Stimulated activated naive CD8-positive, alpha-beta T cell treated with anti-CD3 and anti-CD28 coated beads, Interleukin-15, amount 100 ng/mL, for 72 hours (primary cell): ENCODE results near the gene CCDC121.
"Not testable (repeated sequence)": the region's sequence is repeated elsewhere in the genome, so short reads cannot be mapped to it uniquely, and the experiment has no call there.

Experiments
- ATAC-seq: fragments of 150-1000 bp; cut with Tn5 transposase; 2 replicates; pipeline ENCODE4 v1.10.0; 2021; ENCODE audit warnings: mild to moderate bottlenecking, moderate library complexity
- DNase-seq, 2 donors: peaks; one replicate each; pipeline ENCODE4 v3.0.0; 2021 to 2022
- H3K27ac Mint-ChIP-seq, 2 donors: one replicate each; pipeline ENCODE4 v1.8.0; 2022; ENCODE audit warnings: mild to moderate bottlenecking in 2 of 2, mixed read lengths in 2 of 2, moderate library complexity in 2 of 2
- H3K27me3 Mint-ChIP-seq: one replicate; pipeline ENCODE4 v1.8.0; 2022; ENCODE audit warnings: mixed read lengths
- H3K4me1 Mint-ChIP-seq: one replicate; pipeline ENCODE4 v1.8.0; 2022; ENCODE audit warnings: mild to moderate bottlenecking, mixed read lengths
- H3K4me3 Mint-ChIP-seq, 2 donors: one replicate each; pipeline ENCODE4 v1.8.0; 2022; ENCODE audit warnings: mild to moderate bottlenecking in 2 of 2, mixed read lengths in 2 of 2, moderate library complexity in 1 of 2
- H3K9me3 Mint-ChIP-seq, 2 donors: one replicate each; pipeline ENCODE4 v1.8.0; 2022; ENCODE audit warnings: mixed read lengths in 2 of 2

The CCDC121 gene

DNA sequence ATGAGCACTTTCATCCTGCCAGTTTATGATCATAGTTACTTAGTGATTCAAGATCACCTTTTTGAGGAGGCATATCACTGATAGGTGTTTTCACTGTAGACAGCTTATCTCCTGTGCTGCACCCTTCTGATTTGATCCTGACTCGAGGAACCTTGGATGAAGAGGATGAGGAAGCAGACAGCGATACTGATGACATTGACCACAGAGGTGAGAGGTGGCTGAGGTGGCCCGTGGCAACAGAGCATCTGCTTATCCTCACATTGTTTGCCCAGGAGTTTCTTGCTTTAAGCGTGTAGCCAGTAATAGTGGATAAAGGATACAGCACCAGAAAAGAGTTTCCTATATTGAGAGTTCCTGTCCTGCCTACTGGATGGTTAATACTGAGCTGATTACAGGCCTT lies 18.9 kb upstream of the CCDC121 start:
- H3K9me3 Mint-ChIP-seq = no peaks in the 10 kb centered on the region
- no peak for DNase-seq
- no peak for ATAC-seq
- no peak overlapping the region for H3K4me3 Mint-ChIP-seq
- peak overlapping the region in 1 of 2 donors; percentile 94 for H3K27ac Mint-ChIP-seq
- H3K27me3 Mint-ChIP-seq = no peaks in the 10 kb centered on the region
- H3K4me1 Mint-ChIP-seq = peaks cover 5% of the 10 kb centered on the region

DNA sequence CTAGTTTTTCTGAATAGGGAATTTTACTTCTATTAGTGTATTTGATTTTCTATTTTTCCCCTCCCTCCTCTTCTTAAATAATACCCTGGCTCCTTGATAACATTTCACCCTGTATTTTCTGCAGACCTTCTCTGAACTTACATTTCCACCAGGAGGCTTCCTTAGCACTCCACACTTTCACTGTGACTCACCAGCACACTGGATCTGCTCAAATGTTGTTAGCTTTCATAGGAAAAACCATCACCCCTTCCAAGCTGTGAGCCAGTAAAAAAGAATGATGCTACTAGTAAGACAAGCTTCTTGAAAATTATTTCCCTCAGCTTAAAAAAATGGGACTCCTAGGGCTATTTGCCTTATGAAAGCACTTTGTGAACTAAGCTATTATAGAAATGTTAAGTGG lies 18.5 kb upstream of the CCDC121 start:
- Mint-ChIP-seq H3K9me3 (no peaks in the 10 kb centered on the region), H3K4me1 (peaks cover under 1% of the 10 kb centered on the region), H3K4me3 (no peak overlapping the region), H3K27ac (no peak overlapping the region), H3K27me3 (no peaks in the 10 kb centered on the region)
- no peak for ATAC-seq
- no peak for DNase-seq

DNA sequence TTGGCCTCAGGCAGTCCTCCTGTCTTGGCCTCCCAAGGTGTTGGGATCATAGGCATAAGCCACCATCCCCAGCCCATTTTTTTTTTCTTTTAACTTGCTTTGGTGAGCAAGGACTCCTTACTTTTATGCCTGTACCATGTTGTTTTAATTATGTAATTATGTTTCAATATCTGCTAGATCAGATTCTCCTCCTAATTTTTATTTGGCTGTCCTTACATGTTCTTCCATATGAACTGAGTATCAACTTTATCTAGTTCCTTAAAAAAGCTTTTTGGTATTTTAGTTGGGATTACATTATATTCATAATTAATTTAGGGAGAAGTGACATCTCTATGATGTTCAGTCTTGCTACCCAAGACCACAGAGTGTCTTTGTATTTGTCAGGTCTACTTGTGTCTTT lies 16.4 kb upstream of the CCDC121 start:
- H3K27me3 Mint-ChIP-seq = no peaks in the 10 kb centered on the region
- ATAC-seq (no peak), DNase-seq (no peak)
- H3K27ac Mint-ChIP-seq = peak overlapping the region in 1 of 2 donors; percentile 48
- H3K4me3 Mint-ChIP-seq = no peak overlapping the region
- no peaks in the 10 kb centered on the region for H3K4me1 Mint-ChIP-seq
- H3K9me3 Mint-ChIP-seq = no peaks in the 10 kb centered on the region

DNA sequence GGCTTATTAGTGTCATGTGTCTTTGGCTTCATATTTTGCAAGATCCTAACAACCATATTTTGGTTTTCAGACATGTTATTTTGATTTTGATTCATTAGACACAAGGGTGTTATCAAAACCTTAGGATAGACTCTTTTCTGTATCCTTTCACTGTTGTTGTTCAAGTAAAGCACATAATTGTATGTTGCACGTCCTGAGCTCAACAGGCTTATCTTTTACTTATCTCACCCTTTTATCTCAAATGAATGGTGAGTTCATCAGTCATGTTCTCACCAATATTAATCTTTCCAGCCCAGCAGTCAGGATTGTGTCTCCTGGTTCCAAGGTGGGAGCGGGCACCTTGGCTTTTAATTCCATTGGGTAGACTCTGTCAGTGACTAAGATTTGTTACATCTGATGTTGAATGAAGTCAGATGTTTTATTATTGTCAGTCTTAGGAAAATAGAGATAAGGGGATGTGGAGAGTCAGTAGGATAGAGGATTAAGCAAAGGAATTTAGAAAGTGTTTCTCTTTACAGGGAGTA lies 12.0 kb upstream of the CCDC121 start:
- ATAC-seq (no peak), DNase-seq (no peak)
- Mint-ChIP-seq H3K4me1 (peaks cover 22% of the 10 kb centered on the region), H3K27me3 (no peaks in the 10 kb centered on the region), H3K4me3 (no peak overlapping the region), H3K27ac (no peak overlapping the region), H3K9me3 (no peaks in the 10 kb centered on the region)

DNA sequence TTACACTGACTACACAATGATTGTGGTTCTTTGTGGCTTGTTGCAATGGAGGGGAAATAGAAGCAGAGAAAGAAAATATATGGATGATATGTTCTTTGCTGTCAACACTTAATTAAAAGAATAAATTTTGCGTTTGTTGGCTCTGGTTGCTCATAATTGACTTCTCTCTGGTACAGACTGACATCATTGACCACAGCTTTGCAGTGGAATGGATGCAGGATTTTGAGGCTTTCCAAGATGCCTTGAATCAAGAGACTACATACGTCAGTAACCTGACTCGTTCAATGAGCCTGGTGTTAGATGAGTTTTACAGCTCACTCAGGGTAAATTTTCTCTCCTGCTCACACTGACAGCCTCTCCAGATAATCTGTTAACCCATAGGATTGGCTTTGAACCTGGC lies 9.9 kb upstream of the CCDC121 start:
- H3K27me3 Mint-ChIP-seq = no peaks in the 10 kb centered on the region
- no peaks in the 10 kb centered on the region for H3K9me3 Mint-ChIP-seq
- H3K4me1 Mint-ChIP-seq = peaks cover 25% of the 10 kb centered on the region
- H3K27ac Mint-ChIP-seq = peak overlapping the region in 1 of 2 donors; percentile 92
- ATAC-seq (peak; percentile 19), DNase-seq (peak in 1 of 2 donors; percentile 26)
- H3K4me3 Mint-ChIP-seq = peak overlapping the region; percentile 16 to 57

DNA sequence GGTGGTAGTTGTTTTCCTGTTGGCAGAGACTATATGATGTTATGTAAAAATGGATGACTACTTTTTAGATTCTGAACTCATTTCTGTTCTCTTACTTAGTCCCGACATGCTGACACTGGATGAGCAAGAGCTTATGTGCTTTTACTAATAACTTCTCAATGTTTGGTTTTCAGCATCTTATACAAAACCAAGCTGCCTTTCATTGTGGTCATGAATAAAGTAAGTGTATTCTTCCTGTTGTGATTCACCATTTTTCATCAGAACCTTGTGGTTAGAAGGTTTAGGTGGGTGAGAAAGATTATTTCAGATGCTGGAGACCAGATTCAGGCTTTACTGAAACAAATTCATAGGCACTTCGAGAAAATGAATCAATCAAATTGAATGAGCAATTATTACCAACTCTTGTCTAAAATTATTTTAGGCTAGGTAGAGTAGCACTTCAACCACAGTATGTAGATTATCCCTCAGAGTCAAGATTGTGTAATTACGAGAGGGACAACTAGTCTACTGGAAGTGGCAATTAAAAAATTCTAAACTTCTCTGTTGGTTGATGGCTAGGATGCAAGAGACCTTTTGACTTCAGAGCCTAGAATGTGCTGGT lies 9.3 kb upstream of the CCDC121 start:
- ATAC-seq (peak; percentile 94), DNase-seq (peak; percentile 21 to 44)
- H3K4me3 Mint-ChIP-seq = peak overlapping the region; percentile 36 to 57
- no peaks in the 10 kb centered on the region for H3K9me3 Mint-ChIP-seq
- peaks cover 25% of the 10 kb centered on the region for H3K4me1 Mint-ChIP-seq
- H3K27me3 Mint-ChIP-seq = no peaks in the 10 kb centered on the region
- H3K27ac Mint-ChIP-seq = peak overlapping the region; percentile 72 to 92

DNA sequence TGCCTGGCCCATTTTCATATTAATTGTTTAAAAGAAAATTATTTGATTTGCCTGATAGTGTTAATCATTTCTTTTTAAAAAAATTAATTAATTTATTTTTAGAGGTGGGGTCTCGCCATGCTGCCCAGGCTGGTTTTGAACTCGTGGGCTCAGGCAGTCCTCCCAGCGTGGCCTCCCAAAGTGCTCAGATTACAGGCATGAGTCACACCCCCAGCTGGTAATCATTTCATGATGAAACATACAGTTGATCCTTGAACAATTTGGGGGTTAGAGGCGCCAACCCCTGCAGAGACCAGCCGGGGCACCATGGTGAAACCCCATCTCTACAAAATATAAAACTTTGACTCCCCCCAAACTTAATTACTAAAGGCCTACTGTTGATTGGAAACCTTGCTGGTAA lies 8.0 kb upstream of the CCDC121 start:
- Mint-ChIP-seq H3K9me3 (no peaks in the 10 kb centered on the region), H3K4me3 (no peak overlapping the region), H3K27ac (no peak overlapping the region), H3K27me3 (no peaks in the 10 kb centered on the region), H3K4me1 (peaks cover 25% of the 10 kb centered on the region)
- DNase-seq (no peak), ATAC-seq (no peak)

DNA sequence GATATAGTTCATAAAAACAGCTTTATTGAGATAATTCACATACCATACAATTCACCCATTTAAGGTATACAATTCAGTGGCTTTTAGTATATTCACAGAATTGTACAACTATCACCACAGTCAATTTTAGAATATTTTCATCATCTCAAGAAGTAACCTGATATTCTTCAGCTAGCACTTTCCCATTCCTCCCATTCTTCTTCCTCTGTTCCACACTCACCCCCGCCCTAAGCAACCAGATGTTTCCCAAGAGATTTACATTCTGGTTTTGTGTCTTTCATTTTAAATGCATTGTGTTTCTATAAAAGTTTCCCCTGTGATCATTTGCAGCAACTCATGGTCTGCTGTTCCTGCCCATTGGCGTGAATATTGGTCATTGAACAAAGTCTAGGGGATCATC lies 5.5 kb upstream of the CCDC121 start:
- ATAC-seq = no peak
- DNase-seq = no peak
- Mint-ChIP-seq H3K4me1 (peaks cover 43% of the 10 kb centered on the region), H3K9me3 (no peaks in the 10 kb centered on the region), H3K4me3 (no peak overlapping the region), H3K27ac (no peak overlapping the region), H3K27me3 (no peaks in the 10 kb centered on the region)

DNA sequence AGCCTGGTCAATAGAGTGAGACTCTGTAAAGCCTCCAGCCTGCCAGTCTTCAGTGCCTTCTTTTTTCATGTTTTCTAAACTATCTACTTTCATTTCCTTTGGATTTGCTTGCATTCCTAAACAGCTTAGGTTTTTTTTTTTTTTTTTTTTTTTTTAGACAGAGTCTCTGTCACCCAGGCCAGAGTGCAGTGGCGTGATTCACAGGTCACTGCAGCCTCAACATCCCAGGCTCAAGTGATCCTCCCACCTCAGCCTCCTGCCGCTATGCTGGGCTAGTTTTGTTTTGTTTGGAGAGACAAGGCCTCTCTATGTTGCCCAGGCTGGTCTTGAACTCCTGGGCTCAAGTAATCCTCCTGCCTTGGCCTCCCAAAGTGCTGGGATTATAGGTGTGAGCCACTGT lies 1.4 kb upstream of the CCDC121 start:
- peak overlapping the region; percentile 24 to 43 for H3K27ac Mint-ChIP-seq
- not testable (repeated sequence) for ATAC-seq

DNA sequence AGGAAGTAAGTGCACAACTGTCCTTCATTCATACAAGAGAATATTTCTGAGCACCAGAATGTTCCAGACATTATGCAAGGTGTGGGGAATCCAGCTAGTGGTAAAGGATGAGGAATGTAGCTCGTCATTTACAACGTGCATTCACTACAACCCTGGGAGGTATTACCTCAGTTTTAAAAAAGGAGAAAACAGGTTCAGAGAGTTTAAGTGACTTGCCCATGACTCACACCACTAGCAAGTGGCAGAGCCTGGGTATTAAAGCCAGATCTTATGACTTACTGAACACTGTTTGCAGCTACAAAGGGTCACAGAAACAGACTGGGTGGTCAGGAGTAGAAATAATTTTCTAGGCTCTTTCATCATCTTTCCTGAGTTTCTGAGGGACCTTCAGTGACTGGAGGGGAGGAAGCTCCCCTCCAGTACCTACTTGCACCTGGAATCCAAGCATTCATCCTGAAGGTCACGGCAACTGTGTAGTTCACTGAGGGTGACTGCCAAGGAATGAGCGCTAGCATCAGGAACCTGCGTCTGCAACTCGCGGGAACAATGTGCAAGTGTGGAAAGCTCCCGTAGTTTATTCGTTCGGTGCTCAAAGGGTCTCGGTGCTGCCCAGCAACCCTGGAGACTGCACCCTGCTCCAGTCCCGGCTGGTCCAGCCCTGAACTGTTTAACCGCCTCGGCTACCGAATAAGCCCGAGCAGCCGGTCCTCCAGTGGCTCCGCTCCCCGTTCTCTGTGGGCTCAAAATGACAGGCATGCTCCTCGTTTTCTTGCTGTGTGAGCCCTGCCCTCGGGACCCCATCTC lies 647 bp downstream of the CCDC121 start:
- DNase-seq (no peak), ATAC-seq (peak; percentile 62)
- H3K9me3 Mint-ChIP-seq = no peaks in the 10 kb centered on the region
- peaks cover 20% of the 10 kb centered on the region for H3K4me1 Mint-ChIP-seq
- no peak overlapping the region for H3K4me3 Mint-ChIP-seq
- H3K27me3 Mint-ChIP-seq = no peaks in the 10 kb centered on the region
- H3K27ac Mint-ChIP-seq = peak overlapping the region in 1 of 2 donors; percentile 5

More for the DNA sequence above, 1.4 kb upstream of the CCDC121 start:
- not testable (repeated sequence) for H3K4me3 Mint-ChIP-seq, DNase-seq, H3K9me3 Mint-ChIP-seq, H3K27me3 Mint-ChIP-seq
- peaks cover 20% of the 10 kb centered on the region for H3K4me1 Mint-ChIP-seq

DNA sequence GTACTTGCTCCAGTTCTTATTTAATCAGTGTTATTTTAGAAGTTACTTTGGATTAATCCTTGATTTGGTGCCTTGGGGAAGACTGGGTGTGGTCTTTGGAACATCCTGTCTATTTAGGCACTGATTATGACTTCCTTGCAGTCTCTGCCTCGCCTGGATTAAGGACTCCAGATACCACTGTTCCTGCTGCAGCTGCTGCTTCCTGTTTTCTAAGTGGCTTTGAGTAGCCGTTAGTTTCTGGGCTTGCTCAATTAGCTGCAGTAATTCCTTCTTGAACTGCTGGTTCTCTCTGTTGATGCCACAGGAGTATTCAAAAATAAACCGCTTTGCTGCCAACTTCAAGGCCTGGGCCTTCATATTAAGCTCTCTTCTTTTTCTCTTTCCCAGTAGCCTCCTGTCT lies 1.9 kb downstream of the CCDC121 start:
- H3K27me3 Mint-ChIP-seq, H3K9me3 Mint-ChIP-seq, H3K27ac Mint-ChIP-seq, DNase-seq, H3K4me3 Mint-ChIP-seq, ATAC-seq: not testable (repeated sequence)
- peaks cover 20% of the 10 kb centered on the region for H3K4me1 Mint-ChIP-seq

DNA sequence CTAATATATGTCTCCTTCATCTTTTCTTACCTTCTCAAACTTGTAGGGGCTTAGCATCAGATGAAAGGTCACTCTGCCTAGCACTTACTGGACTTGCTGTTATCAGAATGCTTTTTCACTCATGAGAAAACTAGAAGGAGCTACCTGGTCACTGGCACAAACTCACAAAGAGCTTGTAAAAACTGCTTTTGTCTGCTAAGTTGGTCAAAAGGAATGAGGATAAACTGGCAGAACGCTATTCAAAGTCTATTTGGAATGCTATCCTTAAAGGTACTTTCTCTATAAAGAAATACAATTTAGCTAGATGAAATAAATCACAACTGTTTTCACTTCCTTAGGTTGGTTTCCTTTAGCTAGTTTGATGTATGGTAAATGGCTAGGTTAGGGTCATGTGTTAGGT lies 2.5 kb downstream of the CCDC121 start:
- H3K27ac Mint-ChIP-seq, H3K4me3 Mint-ChIP-seq, DNase-seq, ATAC-seq, H3K9me3 Mint-ChIP-seq, H3K27me3 Mint-ChIP-seq: not testable (repeated sequence)
- H3K4me1 Mint-ChIP-seq = peaks cover 20% of the 10 kb centered on the region

DNA sequence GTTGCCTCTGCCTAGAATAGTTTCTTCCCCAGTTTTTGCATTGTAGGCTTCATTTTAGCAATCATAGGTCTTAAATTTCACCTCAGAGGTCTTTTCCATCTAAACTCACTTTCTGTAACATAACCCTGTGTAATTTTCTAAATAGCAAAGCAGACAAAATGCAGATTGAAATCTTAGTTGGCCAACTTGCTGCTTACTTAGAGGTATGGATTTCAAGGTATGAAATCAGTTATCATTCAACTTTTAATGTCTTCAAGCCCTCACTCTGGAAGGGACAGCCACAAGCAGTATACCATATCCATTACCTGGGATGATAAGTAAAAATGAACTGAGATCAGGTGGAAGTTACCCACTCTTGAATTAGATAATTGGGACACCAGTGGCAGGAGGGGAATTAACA lies 3.9 kb downstream of the CCDC121 start:
- Mint-ChIP-seq H3K9me3 (no peaks in the 10 kb centered on the region), H3K27ac (peak overlapping the region in 1 of 2 donors; percentile 2), H3K27me3 (no peaks in the 10 kb centered on the region), H3K4me1 (peaks cover 6% of the 10 kb centered on the region), H3K4me3 (no peak overlapping the region)
- DNase-seq = no peak
- no peak for ATAC-seq

DNA sequence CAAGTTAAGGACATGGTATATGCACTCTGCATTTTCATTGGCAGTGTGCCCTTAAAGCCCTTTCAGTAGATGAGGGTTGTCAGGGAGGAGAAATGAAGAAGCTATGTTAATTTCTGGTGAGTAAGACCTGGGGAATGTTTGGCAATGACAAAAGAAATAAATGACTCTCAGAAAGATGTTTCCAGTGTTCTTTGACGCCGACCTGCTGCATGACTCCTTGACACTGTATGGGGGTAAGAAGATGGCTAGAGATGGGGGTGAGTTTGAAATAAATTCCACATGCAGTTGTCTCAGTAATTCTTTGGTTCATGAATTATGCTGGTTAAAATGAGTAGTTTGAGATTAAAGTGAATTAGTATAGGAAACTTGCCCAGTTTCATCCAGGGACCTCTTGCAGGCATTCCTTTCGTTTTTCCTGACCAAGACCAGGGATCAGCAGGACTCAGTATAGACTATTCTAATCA lies 5.9 kb downstream of the CCDC121 start:
- no peak overlapping the region for H3K4me3 Mint-ChIP-seq
- no peak for ATAC-seq
- no peaks in the 10 kb centered on the region for H3K27me3 Mint-ChIP-seq
- no peaks in the 10 kb centered on the region for H3K9me3 Mint-ChIP-seq
- DNase-seq = no peak
- no peaks in the 10 kb centered on the region for H3K4me1 Mint-ChIP-seq
- no peak overlapping the region for H3K27ac Mint-ChIP-seq

DNA sequence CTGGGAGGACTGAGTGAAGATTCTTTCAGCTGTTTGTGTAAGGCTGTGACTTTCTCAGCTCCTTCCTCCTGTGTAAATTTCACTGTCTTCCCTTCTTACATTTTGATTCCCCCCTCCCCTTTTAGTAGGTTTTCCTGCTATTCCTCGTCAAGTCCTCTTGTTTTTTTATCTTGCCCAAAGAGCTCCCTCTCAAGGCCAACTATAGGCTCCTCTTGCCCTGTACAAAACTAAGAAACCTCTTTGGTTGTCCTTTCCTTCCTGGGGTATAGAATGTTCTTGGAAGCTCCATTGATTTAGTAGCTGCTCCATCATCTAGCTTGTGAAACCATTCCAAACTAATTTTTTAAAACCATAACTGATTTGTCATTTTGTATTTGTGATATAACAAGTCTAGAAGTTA lies 7.3 kb downstream of the CCDC121 start:
- Mint-ChIP-seq H3K27me3 (no peaks in the 10 kb centered on the region), H3K27ac (no peak overlapping the region), H3K9me3 (no peaks in the 10 kb centered on the region), H3K4me3 (no peak overlapping the region), H3K4me1 (no peaks in the 10 kb centered on the region)
- no peak for ATAC-seq
- DNase-seq = no peak

DNA sequence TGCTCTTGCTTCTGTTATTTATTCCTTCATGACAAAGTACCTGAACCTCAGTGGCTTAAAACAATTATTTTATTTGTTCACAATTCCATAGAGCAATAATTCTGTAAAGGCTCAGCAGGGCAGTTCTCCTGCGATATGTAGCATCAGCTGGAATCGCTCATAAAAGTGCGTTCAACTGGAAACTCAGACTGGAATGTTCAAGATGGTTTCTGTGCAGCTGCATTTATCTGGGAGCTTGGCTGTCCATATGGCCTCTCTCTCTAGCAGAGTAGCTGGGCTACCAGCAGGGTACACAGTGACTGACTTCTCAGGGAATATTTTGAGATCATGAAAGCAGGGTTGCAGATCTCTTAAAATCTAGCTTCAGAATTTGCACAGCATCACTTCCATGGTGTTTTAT lies 13.5 kb downstream of the CCDC121 start:
- no peaks in the 10 kb centered on the region for H3K27me3 Mint-ChIP-seq
- no peaks in the 10 kb centered on the region for H3K4me1 Mint-ChIP-seq
- ATAC-seq (no peak), DNase-seq (no peak)
- H3K9me3 Mint-ChIP-seq = no peaks in the 10 kb centered on the region
- H3K4me3 Mint-ChIP-seq = no peak overlapping the region
- H3K27ac Mint-ChIP-seq = peak overlapping the region in 1 of 2 donors; percentile 43
